Stimulated activated CD4-positive, alpha-beta T cell treated with anti-CD3 and anti-CD28 coated beads, Interleukin-2, amount 100 ng/mL, for 4 hours (primary cell): ENCODE data around the gene CHST13.

Experiments
- DNase-seq: peaks from one replicate; pipeline ENCODE4 v3.0.0-alpha.2; 2020; ENCODE audit warnings: low read depth

Gene CHST13

DNA sequence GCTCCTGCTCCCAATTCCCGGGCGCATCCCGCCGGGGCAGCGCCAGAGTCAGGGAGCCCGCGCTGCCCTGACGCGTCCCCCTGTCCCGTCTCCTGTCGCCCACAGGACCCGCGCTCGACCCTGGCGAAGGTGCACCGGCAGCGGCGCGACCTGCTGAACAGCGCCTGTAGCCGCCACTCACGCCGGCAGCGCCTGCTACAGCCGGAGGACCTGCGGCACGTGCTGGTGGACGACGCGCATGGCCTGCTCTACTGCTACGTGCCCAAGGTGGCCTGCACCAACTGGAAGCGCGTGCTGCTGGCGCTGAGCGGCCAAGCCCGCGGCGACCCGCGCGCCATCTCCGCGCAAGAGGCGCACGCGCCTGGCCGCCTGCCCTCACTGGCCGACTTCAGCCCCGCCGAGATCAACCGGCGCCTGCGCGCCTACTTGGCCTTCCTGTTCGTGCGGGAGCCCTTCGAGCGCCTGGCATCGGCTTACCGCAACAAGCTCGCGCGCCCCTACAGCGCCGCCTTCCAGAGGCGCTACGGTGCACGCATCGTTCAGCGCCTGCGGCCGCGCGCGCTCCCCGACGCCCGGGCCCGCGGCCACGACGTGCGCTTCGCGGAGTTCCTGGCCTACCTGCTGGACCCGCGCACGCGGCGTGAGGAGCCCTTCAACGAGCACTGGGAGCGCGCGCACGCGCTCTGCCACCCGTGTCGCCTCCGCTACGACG is 17.8 kb downstream of the CHST13 start:
- no peak for DNase-seq

DNA sequence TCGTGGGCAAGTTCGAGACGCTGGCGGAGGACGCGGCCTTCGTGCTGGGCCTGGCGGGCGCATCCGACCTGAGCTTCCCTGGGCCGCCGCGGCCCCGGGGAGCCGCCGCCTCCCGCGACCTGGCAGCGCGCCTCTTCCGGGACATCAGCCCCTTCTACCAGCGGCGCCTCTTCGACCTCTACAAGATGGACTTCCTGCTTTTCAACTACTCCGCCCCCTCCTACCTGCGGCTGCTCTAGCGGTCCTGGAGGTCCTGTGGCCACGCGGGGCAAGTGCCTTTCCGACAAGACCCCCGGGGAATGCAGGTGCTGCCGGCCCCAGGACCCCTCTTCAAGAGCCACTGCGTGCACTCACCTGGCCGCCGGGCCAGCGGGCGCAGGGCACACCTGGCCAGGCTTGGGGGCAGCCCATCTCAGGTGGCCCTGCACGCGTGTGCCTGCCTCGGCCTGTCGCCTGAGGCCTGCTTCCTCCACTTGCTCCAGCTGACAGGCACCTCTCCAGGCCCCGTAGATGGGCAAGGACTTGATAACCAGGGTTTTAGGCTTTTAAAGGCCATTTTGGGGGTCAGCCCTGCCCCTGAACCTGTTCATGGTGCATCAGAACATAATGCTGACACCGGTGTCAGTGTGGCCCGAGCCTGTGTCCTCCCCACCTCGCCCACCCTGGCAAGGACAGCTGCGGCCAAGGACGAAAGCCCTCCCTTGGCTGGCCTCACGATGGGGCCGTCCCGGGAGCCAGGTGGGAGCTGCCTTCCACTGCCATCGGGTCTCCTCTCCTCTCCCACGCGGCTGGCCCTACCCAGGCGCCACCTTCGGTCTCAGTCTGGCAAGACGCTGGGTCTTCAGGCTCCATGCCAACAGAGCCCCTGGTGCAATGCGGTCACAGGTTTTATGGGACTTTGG is 18.6 kb downstream of the CHST13 start:
- no peak for DNase-seq

DNA sequence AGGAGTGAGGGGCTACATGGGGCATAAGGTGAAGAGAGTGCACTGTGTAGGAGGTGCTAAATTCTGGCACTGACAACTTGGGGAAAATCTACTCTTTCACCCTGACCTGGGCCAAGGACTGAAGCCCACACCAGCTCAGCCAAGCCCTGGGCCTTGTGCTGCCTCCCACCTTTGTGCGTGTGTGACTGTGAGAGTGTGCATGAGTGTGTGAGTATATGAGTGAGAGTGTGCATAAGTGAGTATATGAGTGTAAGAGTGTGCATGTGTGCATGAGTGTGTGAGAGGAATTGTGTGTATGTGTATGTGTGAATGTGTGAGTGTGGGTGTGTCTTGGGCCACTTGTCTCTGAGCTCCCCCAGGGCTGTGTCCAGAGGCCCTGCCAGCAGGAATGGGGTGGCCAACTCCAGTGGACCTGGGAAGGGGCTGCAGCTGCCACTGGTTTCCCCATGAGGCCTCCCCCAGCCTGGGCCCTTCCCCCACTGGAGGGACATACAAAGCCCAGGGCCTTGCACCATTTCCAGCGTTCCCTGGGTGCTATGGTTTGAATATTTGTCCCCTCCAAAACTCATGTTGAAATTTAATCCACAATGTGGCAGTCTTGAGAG is 19.6 kb downstream of the CHST13 start:
- no peak for DNase-seq

DNA sequence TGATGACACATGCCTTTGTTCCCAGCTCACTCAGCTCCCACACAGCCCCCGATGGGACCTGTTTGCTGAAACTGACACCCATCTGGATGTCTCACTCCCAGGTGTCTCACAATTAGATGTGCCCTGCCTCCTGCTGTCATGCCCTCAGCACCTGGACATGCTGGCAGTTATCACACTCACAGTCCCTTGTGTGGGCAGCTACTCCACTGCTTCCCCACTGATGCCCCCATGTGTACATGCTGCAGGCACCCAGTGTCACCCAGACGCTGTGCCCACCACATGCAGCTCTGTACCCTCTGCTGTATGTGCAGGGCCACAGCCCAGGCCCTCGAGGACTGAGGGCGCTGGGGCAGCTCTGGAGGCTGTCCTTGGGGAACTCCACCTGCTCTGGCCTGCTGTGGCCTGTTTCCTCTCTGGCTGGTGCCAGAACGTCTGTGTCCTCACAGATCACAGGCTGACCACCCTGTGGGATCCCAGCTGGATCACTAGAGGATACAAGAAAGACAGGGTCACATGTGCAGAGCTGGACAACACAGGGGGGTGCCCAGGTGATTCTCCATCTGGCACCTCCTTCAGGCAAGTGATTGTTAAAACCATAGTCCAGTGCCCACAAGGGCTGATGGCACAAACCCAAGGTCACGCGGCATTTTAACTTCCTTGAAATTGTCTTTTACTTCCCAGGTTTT is 20.8 kb downstream of the CHST13 start:
- no peak for DNase-seq

DNA sequence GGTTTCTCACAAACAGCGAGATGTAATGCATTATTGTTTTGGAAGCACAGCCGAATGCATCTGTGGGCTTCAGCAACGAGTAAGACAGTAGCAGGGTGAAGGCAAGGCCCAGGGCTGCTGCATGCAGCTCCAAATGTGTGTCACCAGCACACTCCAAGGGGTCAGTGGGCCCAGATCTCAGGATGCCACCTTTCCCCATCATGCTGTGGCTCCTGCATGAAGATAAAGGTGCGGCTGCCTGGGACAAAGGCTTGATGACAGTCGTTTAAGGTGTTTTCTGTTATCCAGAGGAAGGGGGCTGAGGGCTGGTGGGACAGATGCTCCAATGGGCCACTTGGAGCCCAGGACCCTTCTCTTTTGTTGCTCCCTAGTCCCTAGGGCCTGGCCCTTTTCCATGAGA is 21.6 kb downstream of the CHST13 start:
- DNase-seq: no peak

DNA sequence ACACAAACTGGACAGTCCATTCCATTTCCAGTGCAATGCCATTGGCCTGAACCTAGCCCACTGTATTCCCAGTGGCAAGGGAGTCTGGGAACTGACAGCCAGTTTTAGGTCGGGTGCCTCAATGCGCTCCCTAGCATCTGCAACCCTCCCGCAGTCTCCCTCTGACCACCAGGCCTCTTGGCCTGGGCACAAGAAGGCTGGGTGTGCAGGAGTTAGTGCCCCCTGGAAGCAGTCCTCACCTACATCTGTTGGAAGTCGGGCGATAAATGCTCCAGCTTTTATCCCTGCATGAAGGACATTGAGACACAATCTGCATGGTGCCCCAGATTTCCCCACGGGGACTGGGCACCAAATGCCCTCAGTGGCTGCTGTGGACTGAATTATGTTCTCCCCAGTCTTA is 22.1 kb downstream of the CHST13 start:
- no peak for DNase-seq

DNA sequence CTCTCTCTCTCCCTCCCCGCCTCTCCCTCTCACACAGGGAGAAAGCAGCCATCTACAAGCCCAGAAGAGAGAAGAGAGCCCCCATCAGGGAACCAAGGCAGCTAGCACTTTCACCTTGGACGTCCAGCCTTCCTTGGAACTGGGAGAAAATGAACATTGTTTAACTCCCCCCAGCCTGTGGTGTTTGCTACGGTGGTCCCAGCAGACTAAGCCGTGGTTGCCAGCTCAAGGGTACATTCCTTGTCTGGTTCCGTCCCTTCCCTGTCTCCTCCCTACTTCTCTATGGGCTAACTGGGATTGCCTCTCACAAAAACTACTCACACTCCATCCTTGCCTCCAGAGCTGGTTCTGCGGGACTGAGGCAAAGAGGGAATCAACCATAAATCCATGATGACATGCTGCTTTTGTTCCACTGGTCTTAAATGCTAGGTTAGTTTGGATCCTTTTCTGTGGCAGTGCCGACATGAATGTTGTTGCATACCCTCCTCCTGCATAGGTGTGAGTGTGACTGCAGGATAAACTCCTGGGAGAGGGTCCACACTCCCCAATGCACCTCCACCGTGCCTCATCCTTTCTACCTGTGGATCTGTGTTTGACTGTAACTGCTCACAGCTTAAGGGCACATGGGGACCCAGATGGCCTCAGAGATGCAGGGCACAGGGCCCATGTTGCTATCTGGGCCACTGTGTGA is 22.7 kb downstream of the CHST13 start:
- DNase-seq: no peak

DNA sequence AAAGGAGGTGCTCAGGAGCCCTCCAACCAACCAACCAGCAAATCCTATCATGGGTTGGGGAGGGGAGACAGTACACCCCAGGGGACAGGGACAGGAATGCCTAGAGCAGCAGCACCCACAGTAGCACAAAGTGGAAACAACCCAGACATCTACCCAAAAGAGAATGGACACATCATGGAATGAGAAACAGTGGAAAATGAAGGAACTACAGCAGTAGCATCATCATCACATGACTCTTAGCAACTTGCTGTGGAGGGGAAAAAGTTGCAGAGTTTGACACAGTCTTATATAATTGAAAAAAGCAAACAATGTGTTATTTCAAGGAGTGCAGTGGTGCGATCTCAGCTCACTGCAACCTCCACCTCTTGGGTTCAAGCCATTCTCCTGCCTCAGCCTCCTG is 23.8 kb downstream of the CHST13 start:
- no peak for DNase-seq

DNA sequence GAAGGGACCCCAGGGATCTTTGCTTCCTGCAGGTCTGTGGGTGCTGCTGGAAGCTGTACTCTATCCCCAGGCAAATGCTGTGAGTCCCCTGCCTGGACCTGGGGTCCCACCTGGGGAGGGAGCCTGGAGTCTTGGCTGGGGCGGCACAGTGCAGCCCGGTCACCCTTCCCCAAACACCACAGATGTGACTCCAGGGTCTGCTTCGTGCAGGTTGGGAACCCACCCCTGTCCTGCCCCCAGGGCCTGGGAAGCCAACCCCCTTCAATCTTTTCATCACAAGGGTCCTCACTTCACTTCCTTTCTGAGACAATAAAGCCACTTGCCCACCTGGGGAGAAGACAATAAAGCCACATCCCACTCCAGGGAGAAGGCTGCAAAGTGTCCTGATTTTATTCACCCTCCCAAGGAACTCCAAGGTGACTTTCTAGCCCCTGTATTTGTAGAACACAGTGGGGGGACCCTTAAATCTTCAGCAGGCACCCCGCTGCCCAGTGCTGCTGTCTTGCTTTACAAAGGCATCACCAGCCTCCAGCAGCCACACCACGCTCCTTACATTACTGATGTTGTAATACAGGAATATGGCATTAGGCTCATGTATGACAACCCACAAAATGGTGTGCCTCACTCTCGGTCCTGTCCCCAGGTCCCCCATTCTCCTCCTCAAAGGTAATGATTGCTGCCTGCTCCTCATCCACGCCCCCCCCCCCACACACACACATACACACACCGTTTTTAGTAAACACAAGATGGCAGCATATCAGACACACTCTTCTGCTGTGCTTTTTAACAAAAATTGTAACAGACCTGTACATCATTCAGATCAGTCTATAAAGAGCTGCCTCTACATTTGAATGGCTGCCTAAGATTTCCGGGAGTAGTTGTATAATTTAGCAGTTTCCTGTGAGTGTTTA is 24.9 kb downstream of the CHST13 start:
- DNase-seq: no peak

DNA sequence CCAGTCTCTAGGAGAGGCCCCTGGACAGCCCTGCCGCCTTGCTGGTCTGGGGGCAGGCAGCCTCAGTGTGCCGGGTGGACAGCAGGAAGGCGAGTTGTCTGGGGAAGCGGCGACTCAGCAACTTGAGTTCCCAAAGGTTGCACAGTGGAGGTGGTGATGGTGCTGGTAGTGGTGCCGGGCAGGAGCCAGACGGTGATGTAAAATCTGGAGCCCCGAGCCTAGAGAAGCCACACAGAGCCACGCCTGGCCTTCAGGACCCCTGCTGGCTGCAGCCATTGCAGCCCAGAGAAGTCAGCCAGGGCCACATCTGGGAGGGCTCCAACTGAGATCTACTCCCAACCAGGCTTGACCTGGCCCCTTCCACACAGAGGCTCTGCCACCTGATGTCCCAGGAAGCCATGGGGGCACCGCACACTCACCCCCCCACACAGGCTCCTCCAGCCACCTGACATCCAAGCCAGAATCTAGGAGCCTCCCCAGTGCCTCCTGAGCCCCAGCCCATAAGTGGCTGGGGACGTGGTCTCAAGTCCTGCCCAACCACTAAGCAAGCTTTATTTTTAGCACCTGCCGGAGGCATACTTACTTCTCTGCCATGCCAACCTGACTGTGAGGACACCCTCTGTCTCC is 26.0 kb downstream of the CHST13 start:
- no peak for DNase-seq

DNA sequence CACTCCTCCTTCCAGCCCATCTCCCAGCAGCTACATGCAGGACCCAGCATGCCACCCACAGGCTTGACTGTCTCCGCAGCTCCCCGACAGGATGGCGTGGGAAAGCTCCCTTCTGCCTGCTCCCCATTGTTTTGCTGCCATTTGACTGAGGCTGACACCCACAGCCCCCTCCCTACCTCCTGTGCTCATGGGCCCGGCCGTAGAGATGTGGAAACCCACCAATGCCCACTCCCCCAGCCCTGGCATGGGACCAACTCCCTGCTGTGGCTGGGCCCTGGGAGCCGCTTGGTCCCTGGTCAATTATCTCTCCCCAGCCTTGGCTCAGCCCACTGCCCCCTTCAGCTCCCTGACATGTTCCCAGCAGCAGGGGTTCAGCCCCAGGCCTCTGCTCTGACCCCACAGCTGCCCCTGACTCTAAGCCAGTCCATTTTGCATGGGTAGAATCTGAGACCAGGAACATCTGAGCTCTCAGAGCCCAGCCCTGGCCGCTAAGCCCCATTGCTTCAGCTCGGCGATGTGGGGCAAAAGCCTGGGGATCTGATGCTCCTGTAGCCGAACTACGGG is 26.6 kb downstream of the CHST13 start:
- no peak for DNase-seq

DNA sequence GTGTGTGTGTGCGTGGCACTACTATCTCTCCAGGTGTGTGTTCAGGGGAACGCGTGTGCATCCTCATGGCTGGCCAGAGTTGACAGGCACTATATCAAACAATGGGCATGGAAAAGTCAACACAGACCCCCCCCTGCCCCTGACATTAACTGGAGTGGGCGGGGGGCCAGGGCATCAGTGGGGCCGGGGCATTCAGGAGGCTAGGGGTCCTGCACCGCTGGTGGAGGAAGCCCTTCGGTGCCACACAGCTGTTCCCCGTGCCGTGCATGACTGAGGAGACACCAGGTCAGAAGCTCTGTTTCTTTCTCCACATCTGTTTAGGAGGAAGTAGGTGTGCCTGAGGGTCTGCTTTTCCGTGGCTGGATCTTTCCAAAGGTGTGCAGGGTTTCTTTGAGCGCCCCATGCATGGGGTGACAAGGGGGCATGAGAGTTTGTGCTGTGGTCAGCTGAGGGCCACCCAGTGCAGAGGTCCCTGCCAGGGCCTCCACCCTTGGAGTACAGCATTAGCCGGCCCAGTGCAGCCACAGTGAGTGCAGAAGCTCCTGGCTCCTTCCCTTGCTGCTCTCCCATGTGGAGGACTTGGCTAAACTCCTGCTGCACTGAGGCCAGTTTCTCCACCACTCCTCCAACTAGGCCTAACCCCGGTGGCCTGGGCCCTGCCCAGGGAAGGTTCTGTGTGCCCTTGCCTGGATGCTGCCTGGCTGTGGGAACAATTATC is 27.3 kb downstream of the CHST13 start:
- no peak for DNase-seq

DNA sequence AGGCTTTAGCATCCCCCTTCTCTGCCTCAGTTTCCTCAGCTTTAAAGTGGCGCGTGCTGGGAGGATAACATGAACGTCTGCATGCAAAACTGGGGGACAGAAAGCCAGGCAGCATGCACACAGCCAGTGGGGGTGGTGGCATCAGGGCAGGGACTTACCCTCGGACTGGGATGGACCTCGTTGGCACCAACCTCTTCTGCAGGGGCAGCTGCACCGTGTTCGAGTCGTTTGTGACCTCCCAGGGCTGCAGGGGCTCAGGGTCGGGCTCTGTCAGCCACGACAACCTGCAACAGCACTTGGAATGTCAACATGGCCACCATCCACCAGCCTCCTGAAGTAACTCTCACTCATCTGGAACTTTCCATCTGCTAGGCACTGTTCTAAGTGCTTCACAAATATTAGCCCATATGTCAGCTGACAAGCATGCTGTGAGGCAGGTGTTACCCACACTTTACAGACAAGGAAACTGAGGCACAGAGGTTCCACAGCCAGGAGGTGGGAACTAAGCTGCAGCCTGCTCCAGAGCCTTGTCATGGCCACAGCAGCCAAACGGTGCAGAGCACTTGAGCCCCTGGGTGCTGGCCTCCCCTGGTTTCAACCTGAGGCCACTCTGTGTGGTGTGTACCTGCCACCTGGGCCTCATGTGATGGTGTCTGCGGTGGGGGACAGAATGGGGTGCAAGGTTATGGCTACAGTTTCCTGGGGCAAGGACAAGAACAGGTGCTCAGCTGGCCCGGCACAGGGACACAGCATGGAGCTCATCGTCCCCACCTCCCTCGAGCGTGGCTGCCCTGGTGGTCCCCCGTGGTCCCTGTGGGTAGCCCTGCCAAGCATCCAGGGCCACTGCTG is 28.1 kb downstream of the CHST13 start:
- DNase-seq: no peak

DNA sequence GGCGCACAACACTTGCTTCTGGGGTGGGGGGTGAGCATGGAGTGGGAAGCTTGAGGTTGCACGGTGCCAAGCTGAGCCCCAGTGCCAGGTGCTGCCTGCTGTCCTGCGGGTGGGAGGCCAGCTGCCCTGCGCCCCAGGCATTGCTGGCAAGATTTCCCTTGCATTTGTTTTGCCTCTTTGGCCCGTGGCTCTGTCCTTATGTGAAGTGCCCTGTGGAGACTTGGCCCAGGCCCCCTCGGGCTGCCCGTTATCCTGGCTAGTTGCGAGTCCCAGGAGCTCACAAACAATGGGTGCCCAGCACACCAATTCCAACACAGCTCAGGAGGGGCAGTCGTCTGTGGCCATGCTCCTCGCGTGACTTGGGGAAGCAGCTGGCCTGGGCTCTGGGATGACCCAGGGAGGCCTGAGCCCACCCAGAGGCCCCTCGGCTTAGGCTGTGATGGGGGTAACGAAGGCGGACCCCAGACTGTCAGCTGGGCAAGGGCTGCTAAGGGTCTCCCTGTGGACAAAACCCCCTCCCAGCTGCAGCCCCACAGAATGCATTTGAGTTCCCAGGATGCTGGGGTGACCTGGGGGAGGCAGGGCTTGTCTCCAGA is 28.8 kb downstream of the CHST13 start:
- DNase-seq: no peak

DNA sequence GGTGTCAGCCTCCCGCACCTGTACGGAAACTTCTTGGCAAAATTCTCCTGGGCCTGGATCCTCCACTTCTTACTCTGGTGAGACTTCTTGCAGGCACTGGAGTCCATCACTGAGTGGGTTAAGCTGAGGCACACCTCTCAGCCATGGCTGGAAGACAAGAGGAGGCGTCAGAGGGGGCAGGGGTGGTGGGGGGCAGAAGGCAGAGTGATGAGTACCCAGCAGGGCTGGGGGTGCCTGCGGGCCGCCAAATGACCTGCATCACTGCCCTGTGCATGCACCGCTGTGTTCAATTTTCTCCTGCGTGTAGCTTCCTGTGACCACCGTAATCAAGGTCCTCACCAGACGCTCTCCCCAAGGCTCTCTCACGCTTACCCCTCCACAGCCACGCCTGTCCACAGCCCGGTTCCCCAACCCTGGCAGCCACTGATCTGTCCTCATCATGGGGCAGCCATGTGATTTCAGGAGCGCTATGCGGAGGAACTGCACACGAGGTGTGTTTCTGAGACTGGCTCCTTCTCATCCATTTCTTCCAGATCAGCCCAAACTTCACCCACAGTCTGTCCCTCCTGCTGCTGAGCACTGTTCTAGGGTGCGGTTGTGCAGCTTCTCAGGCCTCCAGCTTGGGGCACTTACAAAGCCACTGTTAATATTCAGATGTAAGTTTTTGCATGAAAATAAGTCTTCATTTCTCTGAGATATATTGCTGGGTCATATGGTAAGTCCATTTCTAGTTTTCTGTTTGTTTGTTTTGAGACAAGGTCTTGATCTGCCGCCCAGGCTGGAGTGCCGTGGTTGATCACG is 29.5 kb downstream of the CHST13 start:
- no peak for DNase-seq

DNA sequence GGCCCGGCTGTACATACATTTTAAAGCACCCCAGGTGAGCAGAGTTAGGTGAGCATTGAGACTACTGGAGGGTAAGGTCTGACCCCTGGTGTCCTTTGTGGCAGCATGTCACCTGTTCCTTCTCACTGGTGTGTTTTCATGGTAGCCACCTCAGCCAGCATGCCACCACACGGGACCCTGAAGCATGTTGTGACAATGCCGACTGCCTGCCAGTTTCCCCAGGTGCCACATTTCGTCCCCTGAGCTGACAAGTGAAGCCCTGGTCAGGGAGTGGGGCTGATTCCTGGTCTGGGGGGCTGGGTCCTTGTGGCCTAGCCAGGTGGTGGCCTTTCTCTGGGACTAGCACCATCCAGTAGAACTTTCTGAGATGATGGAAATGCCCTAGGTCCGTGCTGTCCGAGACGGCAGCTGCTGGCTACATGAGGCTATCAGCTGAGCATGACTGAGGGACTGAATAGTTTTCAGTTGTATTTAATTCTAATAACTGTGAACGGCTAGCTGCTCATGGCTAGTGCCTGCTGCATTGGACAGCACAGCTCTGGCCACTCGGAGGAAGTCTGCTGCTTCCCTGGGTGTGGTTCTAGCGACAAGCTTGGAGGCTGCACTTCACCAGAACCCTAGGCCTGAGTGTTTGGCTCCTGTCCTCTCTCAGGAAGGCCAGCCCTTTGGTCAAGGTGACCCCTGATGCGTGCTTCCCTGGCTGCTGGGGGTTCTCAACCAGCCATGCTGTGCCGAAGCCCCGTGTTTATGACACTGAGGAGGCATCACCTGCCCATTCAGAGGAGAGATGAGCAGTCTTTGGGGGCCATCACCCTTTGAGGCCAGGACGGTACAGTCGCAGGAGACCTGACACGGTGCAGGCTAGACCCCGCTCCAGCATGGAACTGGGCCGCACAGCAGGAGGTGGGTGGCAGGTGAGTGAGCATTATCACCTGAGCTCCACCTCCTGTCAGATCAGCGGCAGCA is 30.9 kb downstream of the CHST13 start:
- no peak for DNase-seq
